GM12801 (cell line): Measurements from ENCODE around the gene TIMM10.

ENCODE experiments used
- TF ChIP-seq, protein P1 (sequence below): IDR thresholded peaks from one replicate; pipeline ENCODE4 v1.5.1; 2011; ENCODE audit warnings: control low read depth; ENCODE audit not compliant: insufficient read length; ENCODE audit errors: extremely low read depth

TIMM10 gene

DNA sequence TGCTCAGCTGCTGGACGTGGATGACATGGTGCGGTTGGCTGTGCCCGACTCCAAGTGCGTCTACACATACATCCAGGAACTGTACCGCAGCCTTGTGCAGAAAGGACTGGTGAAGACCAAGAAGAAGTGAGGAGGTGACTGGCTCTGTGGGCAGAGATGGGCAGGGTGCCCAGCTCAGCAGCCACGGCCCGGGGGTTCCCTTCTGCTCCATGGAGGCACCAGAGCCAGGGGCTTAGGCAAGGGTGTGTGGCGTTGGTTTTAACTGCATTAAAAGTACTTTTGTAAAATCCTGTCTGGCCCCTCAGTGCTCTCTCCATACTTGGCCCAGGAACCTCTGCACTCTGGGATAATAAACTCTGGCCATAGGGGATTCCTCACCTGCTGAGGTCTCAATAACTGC lies 19.4 kb upstream of the TIMM10 start:
- TF ChIP-seq, protein P1, sequence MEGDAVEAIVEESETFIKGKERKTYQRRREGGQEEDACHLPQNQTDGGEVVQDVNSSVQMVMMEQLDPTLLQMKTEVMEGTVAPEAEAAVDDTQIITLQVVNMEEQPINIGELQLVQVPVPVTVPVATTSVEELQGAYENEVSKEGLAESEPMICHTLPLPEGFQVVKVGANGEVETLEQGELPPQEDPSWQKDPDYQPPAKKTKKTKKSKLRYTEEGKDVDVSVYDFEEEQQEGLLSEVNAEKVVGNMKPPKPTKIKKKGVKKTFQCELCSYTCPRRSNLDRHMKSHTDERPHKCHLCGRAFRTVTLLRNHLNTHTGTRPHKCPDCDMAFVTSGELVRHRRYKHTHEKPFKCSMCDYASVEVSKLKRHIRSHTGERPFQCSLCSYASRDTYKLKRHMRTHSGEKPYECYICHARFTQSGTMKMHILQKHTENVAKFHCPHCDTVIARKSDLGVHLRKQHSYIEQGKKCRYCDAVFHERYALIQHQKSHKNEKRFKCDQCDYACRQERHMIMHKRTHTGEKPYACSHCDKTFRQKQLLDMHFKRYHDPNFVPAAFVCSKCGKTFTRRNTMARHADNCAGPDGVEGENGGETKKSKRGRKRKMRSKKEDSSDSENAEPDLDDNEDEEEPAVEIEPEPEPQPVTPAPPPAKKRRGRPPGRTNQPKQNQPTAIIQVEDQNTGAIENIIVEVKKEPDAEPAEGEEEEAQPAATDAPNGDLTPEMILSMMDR, result no peak

DNA sequence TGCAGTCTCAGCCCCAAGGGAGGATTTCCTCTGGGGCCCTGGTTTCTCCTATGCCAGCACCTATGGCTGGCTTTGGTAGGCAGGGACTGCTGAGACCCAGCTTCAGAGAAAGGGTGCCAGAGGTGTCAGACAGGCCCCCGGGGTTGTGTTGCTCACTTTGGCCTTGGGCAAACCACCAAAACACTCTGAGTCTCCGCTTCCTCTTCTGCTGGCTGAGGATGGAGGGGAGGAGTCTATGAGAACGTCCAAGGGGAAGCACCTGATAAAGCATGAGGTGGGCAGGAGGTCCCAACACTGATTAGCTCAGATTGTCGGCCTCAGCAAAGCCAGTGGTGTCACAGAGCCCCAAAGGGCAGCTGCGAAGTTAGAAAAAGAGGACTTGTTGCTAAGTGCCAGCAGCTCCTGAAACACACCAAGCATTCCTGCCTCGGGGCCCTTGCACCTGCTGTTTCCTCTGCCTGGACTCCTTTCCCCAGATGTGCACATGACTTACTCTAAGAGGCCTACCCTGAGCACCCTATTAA lies 17.4 kb upstream of the TIMM10 start:
- TF ChIP-seq, protein P1, result no peak

DNA sequence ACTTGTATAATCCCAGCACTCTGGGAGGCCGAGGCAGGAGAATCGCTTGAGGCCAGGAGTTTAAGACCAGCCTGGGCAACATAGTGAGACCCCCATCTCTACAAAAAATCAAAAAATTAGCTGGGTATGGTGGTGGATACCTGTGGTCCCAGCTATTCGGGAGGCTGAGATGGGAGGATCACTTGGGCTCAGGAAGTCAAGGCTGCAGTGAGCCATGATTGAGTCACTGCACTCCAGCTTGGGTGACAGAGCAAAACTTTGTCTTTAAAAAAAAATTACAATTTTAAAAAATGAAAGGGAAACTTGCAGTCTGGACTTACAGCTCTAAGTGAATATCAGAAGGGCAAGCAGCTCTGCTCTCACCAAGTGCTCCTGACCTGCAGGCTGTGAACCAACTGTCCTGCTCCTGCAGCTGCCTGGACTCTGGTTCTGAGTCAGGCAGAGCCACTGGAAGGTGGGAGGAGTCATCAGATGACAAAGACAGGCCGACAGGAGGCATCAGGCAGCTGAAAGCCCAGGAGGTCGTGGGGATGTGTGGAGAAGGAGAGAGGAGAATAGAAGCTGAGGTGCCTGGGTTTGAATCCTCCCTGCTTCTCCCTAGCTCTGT lies 16.4 kb upstream of the TIMM10 start:
- TF ChIP-seq, protein P1, result no peak

DNA sequence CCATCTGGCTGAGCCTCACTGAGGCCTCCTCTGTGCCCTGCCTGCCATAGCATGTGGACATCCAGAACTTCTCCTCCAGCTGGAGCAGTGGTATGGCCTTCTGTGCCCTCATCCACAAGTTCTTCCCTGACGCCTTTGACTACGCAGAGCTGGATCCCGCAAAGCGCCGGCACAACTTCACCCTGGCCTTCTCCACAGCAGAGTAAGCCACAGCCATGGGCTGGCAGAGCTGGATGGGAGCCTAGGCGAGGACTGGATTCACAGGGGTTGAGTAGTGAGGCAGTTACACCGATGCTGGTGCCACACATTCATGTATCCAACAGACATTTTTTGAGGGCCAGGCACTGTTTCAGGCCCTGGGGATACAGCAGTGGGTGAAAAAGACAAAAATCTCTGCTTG lies 15.9 kb upstream of the TIMM10 start:
- TF ChIP-seq, protein P1, result no peak

DNA sequence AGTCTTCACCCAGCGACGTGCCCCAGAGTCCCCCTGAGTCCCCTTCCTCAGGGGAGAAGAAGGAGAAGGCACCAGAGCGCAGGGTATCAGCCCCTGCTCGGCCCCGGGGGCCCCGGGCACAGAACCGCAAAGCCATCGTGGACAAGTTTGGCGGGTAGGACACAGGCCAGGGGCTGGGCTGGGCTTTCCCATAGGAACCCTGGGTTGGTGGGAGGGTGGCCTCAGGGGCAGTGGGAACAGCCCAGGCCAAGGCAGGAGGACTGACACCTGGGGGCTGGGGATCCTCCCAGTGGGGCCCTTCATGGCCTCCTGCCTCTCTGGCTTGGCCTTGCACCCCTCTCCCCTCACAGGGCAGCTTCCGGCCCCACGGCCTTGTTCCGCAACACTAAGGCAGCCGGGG lies 15.3 kb upstream of the TIMM10 start:
- TF ChIP-seq, protein P1, result no peak

DNA sequence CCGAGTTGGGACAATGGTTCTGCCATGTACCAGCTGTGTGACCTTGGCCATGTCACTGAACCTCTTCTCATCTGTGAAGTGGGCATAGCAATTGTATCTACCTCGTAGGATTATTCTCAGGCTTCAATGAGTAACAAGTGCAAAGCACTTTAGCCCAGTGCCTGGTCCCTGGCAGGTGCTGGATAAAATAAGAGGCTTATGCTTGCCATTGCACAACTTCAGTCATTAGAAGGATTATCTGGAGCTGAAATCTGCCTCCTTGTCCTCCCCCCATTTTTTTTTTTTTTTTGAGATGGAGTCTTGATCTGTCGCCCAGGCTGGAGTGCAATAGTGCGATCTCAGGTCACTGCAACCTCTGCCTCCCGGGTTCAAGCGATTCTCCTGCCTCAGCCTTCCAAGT lies 14.0 kb upstream of the TIMM10 start:
- TF ChIP-seq, protein P1, result no peak

DNA sequence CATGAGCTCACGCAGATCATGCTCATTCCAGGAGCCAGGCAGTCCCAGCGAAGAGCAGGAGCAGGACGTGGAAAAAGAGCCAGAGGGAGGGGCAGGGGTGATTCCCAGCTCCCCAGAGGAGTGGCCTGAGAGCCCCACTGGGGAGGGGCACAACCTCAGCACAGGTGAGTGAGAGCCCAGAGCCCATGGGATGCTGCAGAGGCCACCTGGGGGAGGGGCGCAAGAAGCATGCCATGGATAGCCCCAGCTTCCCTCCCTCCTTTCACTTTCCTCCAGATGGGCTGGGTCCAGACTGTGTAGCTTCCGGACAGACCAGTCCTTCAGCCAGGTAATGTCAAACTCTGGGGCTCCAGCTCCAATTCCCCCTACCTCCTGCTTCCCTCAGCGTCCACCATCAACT lies 13.0 kb upstream of the TIMM10 start:
- TF ChIP-seq, protein P1, result no peak
